HepG2 (cell line): ENCODE results near the gene NOCT. TPM values are rescaled to one million over a fixed set of nuclear protein-coding genes. Genes with fewer than 3 reads are reported as not detected.
A peak's percentile ranks its signal among the peaks of the same experiment; 100 is the strongest.

ENCODE experiments used
- AHDC1 ChIP-seq: sonication (generic); formaldehyde crosslinking; IDR thresholded peaks from 2 replicates; pipeline ENCODE4 v1.5.1; 2020; ENCODE audit warnings: mild to moderate bottlenecking, missing genetic modification reagents, borderline replicate concordance
- ARID3A ChIP-seq: IDR thresholded peaks from 2 replicates; pipeline ENCODE4 v1.6.1; 2012; ENCODE audit warnings: low read depth, low read length, improper control_type of control experiment
- DMTF1 ChIP-seq: sonication (generic); formaldehyde crosslinking; IDR thresholded peaks from 2 replicates; pipeline ENCODE4 v1.4.0; 2020; ENCODE audit warnings: mild to moderate bottlenecking, missing genetic modification reagents
- HMGA1 ChIP-seq: sonication (generic); formaldehyde crosslinking; conservative IDR thresholded peaks from 2 replicates; pipeline ENCODE4 v1.4.0; 2020; ENCODE audit warnings: missing genetic modification reagents
- HNF1A ChIP-seq, 2 experiments: sonication (generic) in 1 of 2; formaldehyde crosslinking in 1 of 2; IDR thresholded peaks; 2 replicates each; pipeline versions ENCODE4 v1.4.0 to v1.6.1; 2016 to 2020; ENCODE audit warnings: borderline replicate concordance in 1 of 2, low read depth in 1 of 2, mild to moderate bottlenecking in 1 of 2, missing genetic modification reagents in 1 of 2
- HNF4A ChIP-seq: sonication (generic); formaldehyde crosslinking; IDR thresholded peaks from 2 replicates; pipeline ENCODE4 v1.4.0; 2020; ENCODE audit warnings: missing genetic modification reagents
- ZBTB7B ChIP-seq: sonication (generic); formaldehyde crosslinking; IDR thresholded peaks from 2 replicates; pipeline ENCODE4 v1.4.0; 2020; ENCODE audit warnings: missing genetic modification reagents
- ZNF230 ChIP-seq: sonication (generic); formaldehyde crosslinking; IDR thresholded peaks from 2 replicates; pipeline ENCODE4 v1.4.0; 2020; ENCODE audit warnings: mild to moderate bottlenecking, missing genetic modification reagents
- ZNF3 ChIP-seq: IDR thresholded peaks from 2 replicates; pipeline ENCODE4 v1.7.0; 2017; ENCODE audit warnings: inconsistent platforms
- ZNF615 ChIP-seq: sonication (generic); formaldehyde crosslinking; IDR thresholded peaks from 2 replicates; pipeline ENCODE4 v1.5.0; 2020; ENCODE audit warnings: mild to moderate bottlenecking, missing genetic modification reagents, borderline replicate concordance
- polyA plus RNA-seq, 8 experiments: library from polyadenylated mRNA; depleted of rRNA in 3 of 8; stranded (reverse) in 7 of 8; unstranded in 1 of 8; fragments of >200 nt; fragmentation: Illumina TruSeq in 4 of 8; extraction: Trizol in 4 of 8; gene quantifications; 2 replicates each; pipeline versions ENCODE4 v1.2.1 to v1.2.3, GENCODE V29; 2011 to 2016; ENCODE audit warnings: low read depth in 4 of 8, missing spikeins in 1 of 8, mixed read lengths in 1 of 8; ENCODE audit not compliant: insufficient read depth in 1 of 8
- total RNA-seq, 5 experiments: library from RNA; depleted of rRNA; stranded (reverse); fragments of >200 nt; fragmentation: Illumina TruSeq; extraction: Trizol; gene quantifications; 2 replicates each; pipeline ENCODE4 v1.2.3, GENCODE V29; 2016; ENCODE audit warnings: low read depth in 1 of 5

NOCT gene
- total and polyA plus RNA-seq, 2 of the 13 experiments (the other 11 are each of a cell fraction or from before 2014, with no cell fraction given) = 3.6 to 13.1 TPM

DNA sequence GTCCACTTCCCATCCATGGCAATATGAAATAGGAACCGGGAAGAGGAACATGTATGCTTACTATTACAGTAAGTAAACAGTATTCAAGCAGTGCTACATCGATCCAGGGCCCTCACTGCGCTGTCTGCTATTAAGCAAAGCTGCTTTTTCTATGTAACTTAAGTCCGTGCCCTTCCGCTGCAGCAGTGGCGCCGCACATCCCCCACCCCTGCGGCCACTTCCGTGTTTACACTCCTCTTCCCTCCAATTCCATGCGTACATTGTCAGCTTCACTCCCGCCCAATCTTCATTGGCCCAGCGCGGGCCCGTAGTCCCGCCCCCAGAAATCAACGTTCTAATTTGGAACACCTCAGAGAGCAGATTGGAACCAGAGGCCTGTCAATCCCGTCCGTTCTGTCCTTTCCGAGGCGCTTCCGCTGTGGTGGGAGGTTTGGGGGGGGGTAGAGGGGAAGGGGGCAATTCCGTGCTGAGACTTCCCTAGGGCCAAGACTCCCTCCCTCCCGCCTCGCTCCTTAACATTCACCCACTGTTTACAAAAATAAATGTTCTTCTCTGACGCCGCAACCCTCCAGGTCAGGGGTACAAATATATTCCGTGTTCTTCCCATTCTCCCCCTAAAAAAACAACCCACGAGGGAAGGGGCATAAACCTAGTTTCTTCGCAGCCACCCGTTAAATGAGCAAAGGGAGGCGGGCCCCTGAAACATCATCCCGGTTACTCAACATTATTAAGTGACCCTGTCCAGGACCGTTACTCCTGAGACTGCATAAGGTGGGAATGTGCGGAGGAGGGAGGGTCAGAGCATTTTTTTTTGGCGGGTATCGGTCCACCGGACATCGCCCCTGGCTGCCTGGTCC, 67.4 kb downstream of the NOCT start (continued):
- TF ChIP-seq HNF1A (IDR thresholded peaks at IDR 0.05; ENCODE audit: low read depth) (peak; percentile 34; the same call in 1 of the 2 replicates), HNF1A (CRISPR knock-in tag; IDR thresholded peaks at IDR 0.05; ENCODE audit: borderline replicate concordance) (no peak; the same call in 1 of the 2 replicates), ZNF3 (CRISPR knock-in tag) (no peak), ZNF230 (CRISPR knock-in tag) (no peak), ZNF615 (CRISPR knock-in tag) (no peak), ARID3A (peak; percentile 70), HMGA1 (no peak), HNF4A (CRISPR knock-in tag) (peak; percentile 41), DMTF1 (CRISPR knock-in tag) (no peak), ZBTB7B (CRISPR knock-in tag) (peak; percentile 35; the same call in 1 of the 2 replicates), AHDC1 (CRISPR knock-in tag) (peak; percentile 73)
